ENCODE data around the gene ATG5.

ATG5 gene

GRCh38 chr6:106216527-106216926, 109.0 kb downstream of the ATG5 start:
- peak; percentile 20 to 35 for DNase-seq

GRCh38 chr6:106215608-106216007, 110.0 kb downstream of the ATG5 start:
- no peak for DNase-seq

GRCh38 chr6:106214531-106214930, 111.0 kb downstream of the ATG5 start:
- DNase-seq, result peak; percentile 21 to 46

DNA sequence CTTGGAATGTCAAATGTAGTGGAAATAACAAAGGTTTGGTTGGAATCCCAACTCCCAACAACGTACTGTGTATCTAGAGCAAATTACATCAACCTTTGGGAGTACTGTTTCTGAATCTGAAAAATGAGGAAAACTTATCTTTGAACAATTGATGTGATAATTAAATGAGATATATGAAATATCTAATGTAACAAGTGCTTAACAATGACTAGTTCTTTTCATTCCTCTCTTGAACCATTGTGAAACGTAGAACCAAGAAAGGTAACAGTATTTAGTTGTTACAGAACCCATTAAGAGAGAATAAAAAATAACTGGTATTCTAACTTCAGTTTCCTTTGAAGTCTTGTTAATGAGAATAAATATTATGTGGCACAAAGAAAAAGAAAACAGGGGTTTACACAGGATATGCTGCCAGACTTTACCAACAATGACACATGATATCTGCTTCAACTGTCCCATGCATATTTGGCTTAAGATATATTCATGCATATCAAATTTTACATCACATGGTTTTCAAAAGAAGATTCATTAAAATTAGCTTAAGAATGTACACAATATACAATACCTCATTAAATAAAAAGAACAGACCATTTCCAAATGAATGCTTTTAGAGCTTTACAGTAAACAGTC, 111.8 kb downstream of the ATG5 start:
- no peak for DNase-seq

- DNase-seq, result no peak
These were observed 113.0 kb downstream of the ATG5 start for GRCh38 chr6:106212576-106212975.

- DNase-seq, result no peak
These were observed 118.7 kb downstream of the ATG5 start for GRCh38 chr6:106206905-106207304.

GRCh38 chr6:106204961-106205360, 120.6 kb downstream of the ATG5 start:
- no peak for DNase-seq

DNA sequence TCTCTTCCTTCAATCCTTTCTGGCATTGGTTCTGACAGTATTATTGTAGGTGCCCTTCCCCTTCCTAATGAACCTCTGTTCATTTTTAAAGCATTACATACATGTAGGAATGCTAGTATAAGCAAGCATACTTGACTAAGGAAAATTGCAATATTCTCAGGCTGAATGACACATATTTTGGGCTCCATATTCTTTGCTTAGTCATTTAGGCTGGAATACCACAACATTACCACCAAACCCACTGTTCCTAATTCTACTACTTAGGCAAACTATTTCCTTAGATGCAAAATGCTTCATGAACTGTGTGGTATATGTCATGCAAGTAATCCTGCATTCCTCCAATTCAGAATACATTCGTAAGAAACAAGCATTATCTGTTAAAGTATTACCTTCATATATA, 125.6 kb downstream of the ATG5 start:
- peak in 1 of 2 donors; percentile 26 for DNase-seq

GRCh38 chr6:106199331-106199730, 126.2 kb downstream of the ATG5 start:
- no peak for DNase-seq

- peak in 1 of 2 donors; percentile 31 for DNase-seq
These were observed 128.1 kb downstream of the ATG5 start for GRCh38 chr6:106197441-106197840.

- DNase-seq, result peak in 1 of 2 donors; percentile 27
These were observed 130.3 kb downstream of the ATG5 start for GRCh38 chr6:106194949-106195921.

GRCh38 chr6:106192824-106193223, 132.7 kb downstream of the ATG5 start:
- no peak for DNase-seq

DNA sequence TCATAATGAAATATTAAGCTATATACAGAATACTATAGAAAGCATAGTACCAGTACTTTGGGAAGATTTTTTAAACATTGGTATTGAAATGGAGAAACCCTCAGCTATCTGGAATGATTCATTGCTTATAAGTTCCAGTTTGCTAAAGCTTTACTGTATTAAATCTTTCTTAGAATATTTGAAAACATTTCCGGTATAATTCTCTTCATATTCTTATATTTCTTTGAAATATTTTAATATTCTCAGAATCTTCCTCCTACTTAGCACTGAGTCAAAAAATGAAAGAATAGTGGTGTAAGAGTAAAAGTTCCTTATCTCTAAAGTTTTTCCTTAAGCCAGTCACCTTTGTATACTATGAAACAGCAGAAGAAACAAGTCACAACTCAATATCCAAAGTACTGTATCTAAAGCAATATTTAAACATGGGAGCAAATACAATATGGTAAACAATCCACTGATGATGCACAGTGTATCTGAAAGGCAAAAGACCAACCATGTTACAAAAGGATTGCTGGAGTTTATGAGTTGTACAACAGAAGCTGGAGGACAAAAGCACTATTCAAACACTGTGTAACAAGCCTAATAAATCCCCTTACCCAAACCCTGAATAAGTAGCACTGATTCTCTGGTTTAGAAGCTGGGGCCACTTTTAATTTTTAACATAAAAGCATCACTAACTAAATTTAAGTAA, 137.3 kb downstream of the ATG5 start:
- no peak for DNase-seq

DNA sequence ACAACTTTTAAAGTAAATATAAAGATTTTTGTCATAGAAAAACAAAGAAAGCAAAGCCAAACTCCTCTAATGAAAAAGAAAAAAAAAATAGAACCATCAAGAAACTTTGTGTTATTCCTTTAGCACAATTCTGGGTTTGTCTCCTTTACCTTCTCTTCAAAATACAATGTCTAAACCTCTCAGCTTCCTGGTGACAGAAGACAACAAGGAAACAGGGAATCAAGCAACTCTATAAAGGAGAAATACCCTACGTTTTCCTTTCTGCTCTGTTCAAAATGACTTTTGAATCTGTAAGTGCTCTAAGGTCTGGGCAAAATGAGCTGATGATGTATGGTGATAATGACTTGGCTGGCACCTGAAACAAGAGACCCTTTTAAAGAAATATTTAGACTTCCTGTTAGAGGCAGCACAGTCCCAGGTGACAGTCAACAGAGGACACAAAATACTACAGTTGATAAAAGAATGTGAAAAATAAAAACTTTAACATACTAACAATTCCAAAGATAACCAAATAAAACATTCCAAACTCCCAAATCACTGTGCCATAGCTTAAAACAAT, 138.1 kb downstream of the ATG5 start:
- DNase-seq, result no peak

GRCh38 chr6:106186714-106187113, 138.8 kb downstream of the ATG5 start:
- DNase-seq, result no peak

DNA sequence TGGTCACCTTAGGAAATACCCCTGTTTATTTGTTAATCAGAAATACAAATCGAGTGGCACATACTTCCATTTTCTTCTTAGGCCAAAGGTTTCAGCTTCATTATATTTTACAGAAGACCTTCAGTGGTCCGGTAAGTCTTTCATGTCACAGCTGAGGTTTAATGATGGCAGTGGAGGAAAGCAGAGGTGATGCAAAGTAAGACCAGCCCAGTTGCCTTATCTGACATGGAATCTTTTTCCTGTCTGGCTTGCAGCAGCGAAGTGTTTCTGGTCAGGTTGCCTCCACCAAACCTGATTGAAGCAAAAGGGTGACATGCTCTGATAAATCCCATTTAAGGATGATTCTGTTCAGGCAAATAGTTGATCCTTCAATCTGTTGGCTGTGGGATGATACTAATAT, 139.4 kb downstream of the ATG5 start:
- DNase-seq, result no peak

DNA sequence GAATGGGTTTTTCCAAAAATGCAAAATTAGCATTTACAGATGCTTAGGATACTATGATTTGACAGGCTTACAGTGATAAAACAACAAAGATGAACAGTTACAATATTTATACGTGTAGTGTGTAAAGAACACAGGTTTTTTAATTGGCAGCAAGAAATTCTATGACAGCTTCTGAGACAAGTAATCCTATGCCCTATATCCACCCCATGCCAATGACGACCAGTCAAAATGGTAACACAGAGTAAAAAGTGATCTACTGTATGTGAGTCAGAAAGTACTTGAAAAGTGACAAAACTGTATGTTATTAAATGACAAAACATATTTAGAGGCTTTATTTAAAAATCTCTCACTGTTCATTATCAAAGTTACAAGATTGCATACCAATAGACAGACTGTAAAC, 139.9 kb downstream of the ATG5 start:
- no peak for DNase-seq

DNA sequence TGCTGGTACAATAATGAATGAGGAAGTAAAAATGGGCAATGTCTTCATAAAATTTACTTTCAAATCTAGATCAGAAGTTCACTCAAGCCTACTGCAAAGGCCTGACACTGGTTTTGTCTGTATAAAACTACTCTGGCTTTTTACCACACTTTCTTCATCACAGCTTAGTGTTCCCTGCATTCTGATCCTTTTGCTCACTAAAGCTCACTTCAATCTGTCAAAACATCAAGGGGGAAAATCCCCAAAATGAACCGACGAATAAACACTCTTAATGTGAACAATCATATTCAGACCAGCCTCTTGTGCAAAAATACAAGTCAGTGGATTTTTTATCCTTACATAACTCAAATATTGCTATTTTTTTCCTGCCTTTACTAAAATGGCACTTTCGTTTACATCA, 140.9 kb downstream of the ATG5 start:
- no peak for DNase-seq

- no peak for DNase-seq
These were observed 142.1 kb downstream of the ATG5 start for GRCh38 chr6:106183430-106183829.

- DNase-seq, result no peak
These were observed 143.1 kb downstream of the ATG5 start for GRCh38 chr6:106182455-106182854.

- no peak for DNase-seq
These were observed 143.7 kb downstream of the ATG5 start for GRCh38 chr6:106181664-106182418.

DNA sequence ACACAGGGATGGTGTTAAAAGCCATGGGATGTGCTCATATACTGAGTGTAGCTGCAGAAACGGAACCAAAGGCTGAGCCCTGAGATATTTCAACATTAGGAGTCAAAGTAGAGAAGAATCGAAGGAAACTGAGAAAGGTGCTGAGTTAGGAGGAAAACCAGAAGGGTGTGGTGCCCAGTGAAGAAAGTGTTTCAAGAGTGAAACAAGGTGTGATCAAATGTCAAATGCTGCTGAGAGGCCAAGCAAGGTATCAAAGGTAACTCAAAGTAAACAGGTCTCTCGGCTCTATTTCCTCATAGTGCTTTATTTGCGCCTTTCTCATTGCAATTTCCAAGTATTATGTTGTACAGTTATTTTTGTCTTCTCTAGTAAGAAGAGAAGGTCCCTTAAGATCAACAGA, 145.4 kb downstream of the ATG5 start:
- no peak for DNase-seq
